B cell (primary cell): ENCODE measurements around the gene CCM2. TPM values are rescaled to one million over a fixed set of nuclear protein-coding genes. Genes with fewer than 3 reads are reported as not detected.
A peak's percentile ranks its signal among the peaks of the same experiment; 100 is the strongest.

Experiments
- ATAC-seq: fragments of 200-7000 bp; cut with Tn5 transposase; one replicate; pipeline ENCODE4 v1.10.0; 2021; ENCODE audit warnings: low read depth, mild to moderate bottlenecking, moderate number of reproducible peaks, moderate library complexity
- CTCF ChIA-PET: fragments of 350-600 bp; sonication (Branson Sonifier 250); formaldehyde crosslinking; loops from one replicate; lab custom pipeline; 2021; ENCODE audit warnings: antibody characterized with exemption, inconsistent platforms; lab: Charles Lee
- POLR2A ChIA-PET: fragments of 350-600 bp; sonication (Branson Sonifier 250); formaldehyde crosslinking; loops from one replicate; lab custom pipeline; 2021; ENCODE audit warnings: antibody characterized with exemption; lab: Charles Lee
- DNase-seq: peaks from one replicate; pipeline ENCODE4 v3.0.0; 2013
- H2AFZ ChIP-seq: 2 replicates; pipeline ENCODE4 v1.6.1; 2012; ENCODE audit warnings: mild to moderate bottlenecking, low read depth, low read length; ENCODE audit not compliant: insufficient read depth, poor library complexity, severe bottlenecking
- H3K27ac ChIP-seq, 2 donors: 1 replicate in 1 of 2; 2 replicates in 1 of 2; pipeline ENCODE4 v1.5.1; 2012 to 2013; ENCODE audit warnings: low read length in 2 of 2, mild to moderate bottlenecking in 2 of 2, moderate library complexity in 1 of 2
- H3K27me3 ChIP-seq, 4 experiments: fragments of 200-600 bp in 1 of 4; sonication (generic) in 1 of 4; replicated peaks in 1 of 4; 1 replicate in 2 of 4; 2 replicates in 2 of 4; pipeline versions ENCODE4 v1.6.1 to v1.7.0; 2013 to 2016; ENCODE audit warnings: low read length in 3 of 4, mild to moderate bottlenecking in 2 of 4, mixed read lengths in 1 of 4, moderate library complexity in 1 of 4; ENCODE audit not compliant: insufficient read depth in 4 of 4, control insufficient read depth in 3 of 4; ENCODE audit errors: control extremely low read depth in 1 of 4
- H3K36me3 ChIP-seq, 2 experiments: replicated peaks in 1 of 2; 1 replicate in 1 of 2; 2 replicates in 1 of 2; pipeline versions ENCODE4 v1.6.1 to v1.7.1; 2013; ENCODE audit warnings: low read length in 1 of 2; ENCODE audit not compliant: insufficient read depth in 2 of 2, control insufficient read depth in 1 of 2; ENCODE audit errors: control extremely low read depth in 1 of 2, extremely low read depth in 1 of 2
- H3K4me1 ChIP-seq, 2 donors: fragments of 200-600 bp in 1 of 2; sonication (generic) in 1 of 2; 1 replicate in 1 of 2; 2 replicates in 1 of 2; pipeline versions ENCODE4 v1.5.1 to v1.6.1; 2013 to 2017; ENCODE audit warnings: low read length in 2 of 2; ENCODE audit not compliant: control insufficient read depth in 2 of 2, insufficient read depth in 2 of 2
- H3K4me2 ChIP-seq: replicated peaks from 2 replicates; pipeline ENCODE3; 2012; ENCODE audit warnings: mild to moderate bottlenecking, low read depth, low read length; ENCODE audit not compliant: poor library complexity, severe bottlenecking
- H3K4me3 ChIP-seq, 5 experiments: fragments of 200-600 bp in 1 of 5; sonication (generic) in 1 of 5; 1 replicate in 3 of 5; 2 replicates in 2 of 5; pipeline versions ENCODE4 v1.5.1 to v1.7.0; 2011 to 2016; ENCODE audit warnings: low read length in 4 of 5, mild to moderate bottlenecking in 4 of 5, low read depth in 2 of 5, control low read depth in 1 of 5, moderate library complexity in 1 of 5; ENCODE audit not compliant: insufficient read depth in 1 of 5; ENCODE audit errors: control extremely low read depth in 1 of 5, extremely low read depth in 1 of 5
- H3K79me2 ChIP-seq: fragments of 200-600 bp; sonication (generic); one replicate; pipeline ENCODE4 v1.6.0; 2016; ENCODE audit warnings: low read length; ENCODE audit not compliant: control insufficient read depth, insufficient read depth
- H3K9ac ChIP-seq: fragments of 200-600 bp; sonication (generic); 2 replicates; pipeline ENCODE4 v1.6.1; 2017; ENCODE audit warnings: mild to moderate bottlenecking, low read length, moderate library complexity
- H3K9me3 ChIP-seq, 3 donors: one replicate each; pipeline versions ENCODE4 v1.6.1 to v1.7.1; 2013; ENCODE audit warnings: low read length in 2 of 3; ENCODE audit not compliant: control insufficient read depth in 2 of 3, insufficient read depth in 1 of 3; ENCODE audit errors: control extremely low read depth in 1 of 3
- H4K20me1 ChIP-seq: 2 replicates; pipeline ENCODE4 v1.6.0; 2012; ENCODE audit warnings: mild to moderate bottlenecking, low read length; ENCODE audit not compliant: insufficient read depth, control insufficient read depth, poor library complexity, severe bottlenecking
- H3K27ac Mint-ChIP-seq: one replicate; pipeline ENCODE4 v1.8.0; 2021; ENCODE audit warnings: mixed read lengths
- H3K27me3 Mint-ChIP-seq: one replicate; pipeline ENCODE4 v1.8.0; 2021; ENCODE audit warnings: mixed read lengths
- H3K4me1 Mint-ChIP-seq: one replicate; pipeline ENCODE4 v1.8.0; 2021; ENCODE audit warnings: mixed read lengths
- H3K4me3 Mint-ChIP-seq: one replicate; pipeline ENCODE4 v1.8.0; 2021; ENCODE audit warnings: mixed read lengths
- H3K9me3 Mint-ChIP-seq: one replicate; pipeline ENCODE4 v1.8.0; 2022; ENCODE audit warnings: mixed read lengths; ENCODE audit not compliant: insufficient read depth
- CTCF ChIP-seq: fragments of 200-600 bp; IDR thresholded peaks from one replicate; pipeline ENCODE4 v1.8.0; 2022; ENCODE audit warnings: antibody characterized with exemption, mild to moderate bottlenecking
- EZH2 ChIP-seq: IDR thresholded peaks from 2 replicates; pipeline ENCODE4 v1.6.1; 2012; ENCODE audit warnings: borderline replicate concordance, low read depth, mild to moderate bottlenecking, moderate library complexity, low read length; ENCODE audit not compliant: insufficient read depth, poor library complexity, severe bottlenecking
- WGBS: methylation state at CpG from one replicate; pipeline ENCODE4 v1.1.5; 2013; ENCODE audit warnings: missing lambda C conversion rate; ENCODE audit not compliant: insufficient coverage; 5-methylcytosine and 5-hydroxymethylcytosine counted together
- intact Hi-C: fragments of 100-400 bp; cut with micrococcal nuclease; formaldehyde crosslinking; loops from one replicate; pipeline ENCODE4 v1.10.0; 2022
- polyA plus RNA-seq: library from polyadenylated mRNA; depleted of rRNA; stranded (reverse); fragments of >200 nt; gene quantifications from 2 replicates; pipeline ENCODE4 v1.2.3, GENCODE V29; 2012
- total RNA-seq, 2 donors: library from RNA; stranded (reverse); fragments of 120-200 nt in 1 of 2; gene quantifications; 1 replicate in 1 of 2; 2 replicates in 1 of 2; pipeline versions ENCODE4 v1.2.3 to v1.2.4, GENCODE V29; 2013 to 2022

Gene CCM2
- total and polyA plus RNA-seq, 2 donors (not counting 1 experiment from before 2014, with no cell fraction given) = 150 to 201 TPM

- peaks cover 93% of the 10 kb centered on the region for H3K79me2 ChIP-seq
- 91% methylated on average over 14 of the region's 16 CpGs for WGBS
Observed at GRCh38 chr7:45064047-45064725, 64.2 kb downstream of the CCM2 start.

More at GRCh38 chr7:45064047-45064725, 64.2 kb downstream of the CCM2 start:
- ChIA-PET POLR2A (interaction anchor here (1.1 kb wide), 1 partner anchor 65 kb away, joined by 3 read pairs; no protein-coding TSS in a partner anchor), CTCF (interaction anchor here (0.5 to 1.5 kb wide), 2 partner anchors 46 to 62 kb away, joined by 3 to 4 read pairs; no protein-coding TSS in a partner anchor)
- no peak overlapping the region for H2AFZ ChIP-seq
- H3K9ac ChIP-seq = no peak overlapping the region
- DNase-seq = no peak
- no peaks in the 10 kb centered on the region for H3K9me3 Mint-ChIP-seq
- H3K4me3 ChIP-seq = no peak overlapping the region
- no peaks in the 10 kb centered on the region for H3K9me3 ChIP-seq
- peaks cover 100% of the 10 kb centered on the region for H4K20me1 ChIP-seq
- peaks cover 50% of the 10 kb centered on the region for H3K4me1 Mint-ChIP-seq
- no peak overlapping the region for H3K27ac ChIP-seq
- ATAC-seq = no peak
- H3K27me3 Mint-ChIP-seq = no peaks in the 10 kb centered on the region
- peaks cover 16 to 20% of the 10 kb centered on the region in 2 donors for H3K4me1 ChIP-seq
- H3K4me2 ChIP-seq = no peak overlapping the region
- intact Hi-C loops = loop anchor here (5.0 to 10.0 kb wide), 2 partner anchors 37 to 59 kb away; partner anchors contain the start of gene CCM2
- no peaks in the 10 kb centered on the region for H3K27me3 ChIP-seq
- H3K36me3 ChIP-seq = peaks cover 0 to 82% of the 10 kb centered on the region in 2 experiments
- H3K27ac Mint-ChIP-seq = peak overlapping the region; percentile 62
- TF ChIP-seq EZH2 = no peak
- TF ChIP-seq CTCF = no peak
- H3K4me3 Mint-ChIP-seq = no peak overlapping the region
